Activated naive CD4-positive, alpha-beta T cell treated with anti-CD3 and anti-CD28 coated beads, Interleukin-2, amount 50 U/mL, for 16 hours (primary cell): Measurements from ENCODE around the gene KBTBD2.
"Not testable (repeated sequence)": the region's sequence is repeated elsewhere in the genome, so short reads cannot be mapped to it uniquely, and the experiment has no call there.

ENCODE experiments used
- DNase-seq: peaks from one replicate; pipeline ENCODE4 v3.0.0-alpha.2; 2020

The KBTBD2 gene

DNA sequence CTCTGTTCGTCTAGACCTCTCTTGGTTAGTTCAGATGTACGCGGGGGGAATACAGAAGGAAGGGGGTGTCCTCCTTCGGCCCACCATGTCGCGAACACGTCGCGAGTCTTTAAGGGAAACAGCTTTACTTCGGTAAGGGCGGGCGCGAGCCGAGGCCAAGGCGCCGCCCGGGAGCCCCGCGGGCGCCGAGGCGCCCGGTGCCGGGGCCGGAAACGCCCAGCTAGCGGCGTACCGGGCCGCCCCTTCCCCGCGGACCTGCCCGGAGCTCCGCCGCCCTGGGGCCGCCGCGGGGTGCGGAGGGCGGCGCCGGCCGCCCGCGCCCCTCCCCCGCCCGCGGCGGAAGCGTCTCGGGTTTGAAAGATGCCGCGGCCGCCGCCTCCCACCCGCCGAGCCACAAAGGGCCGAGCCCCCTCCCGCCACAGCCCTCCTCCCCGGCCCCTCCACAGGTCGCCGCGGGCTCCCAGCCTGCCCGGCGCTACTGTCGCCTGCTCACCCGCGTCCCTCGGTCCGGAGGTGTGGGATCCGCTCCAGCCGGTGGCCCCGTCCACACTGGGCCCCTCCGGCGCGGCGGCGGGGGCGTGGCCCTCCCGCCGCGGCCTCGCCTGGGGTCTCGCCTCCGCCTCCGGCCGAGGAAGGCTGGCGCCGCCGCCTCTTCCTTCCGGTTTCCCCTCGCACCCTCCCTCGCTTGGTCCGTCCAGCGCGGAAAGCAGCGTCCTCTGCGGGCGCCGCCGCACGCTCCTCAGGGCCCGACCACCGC lies at the start of gene KBTBD2:
KBTBD2 (minus strand) TSS at position 718 of the 757 bp plus-strand sequence. CDS start 12,156 bp downstream, outside the sequence.
- DNase-seq = peak; percentile 53

DNA sequence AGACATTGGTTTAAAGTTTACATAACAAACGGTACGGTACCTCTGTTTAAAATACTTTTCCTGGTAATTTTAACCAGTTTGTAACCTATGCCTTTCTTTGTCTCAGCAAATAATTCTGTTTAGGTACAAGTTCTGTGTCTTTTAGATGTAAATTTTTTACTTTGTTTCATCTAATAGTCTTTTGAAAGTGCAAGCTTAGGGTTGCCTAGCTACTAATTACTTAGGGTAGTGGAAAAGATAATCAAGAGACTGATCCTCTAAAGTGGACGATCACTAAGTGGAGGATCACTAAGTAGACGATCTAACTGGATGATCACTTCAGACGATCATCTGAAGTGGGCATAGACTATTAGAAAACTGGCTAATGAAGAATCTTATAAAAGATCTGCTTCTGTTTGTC lies 49.6 kb upstream of the KBTBD2 start:
- no peak for DNase-seq

DNA sequence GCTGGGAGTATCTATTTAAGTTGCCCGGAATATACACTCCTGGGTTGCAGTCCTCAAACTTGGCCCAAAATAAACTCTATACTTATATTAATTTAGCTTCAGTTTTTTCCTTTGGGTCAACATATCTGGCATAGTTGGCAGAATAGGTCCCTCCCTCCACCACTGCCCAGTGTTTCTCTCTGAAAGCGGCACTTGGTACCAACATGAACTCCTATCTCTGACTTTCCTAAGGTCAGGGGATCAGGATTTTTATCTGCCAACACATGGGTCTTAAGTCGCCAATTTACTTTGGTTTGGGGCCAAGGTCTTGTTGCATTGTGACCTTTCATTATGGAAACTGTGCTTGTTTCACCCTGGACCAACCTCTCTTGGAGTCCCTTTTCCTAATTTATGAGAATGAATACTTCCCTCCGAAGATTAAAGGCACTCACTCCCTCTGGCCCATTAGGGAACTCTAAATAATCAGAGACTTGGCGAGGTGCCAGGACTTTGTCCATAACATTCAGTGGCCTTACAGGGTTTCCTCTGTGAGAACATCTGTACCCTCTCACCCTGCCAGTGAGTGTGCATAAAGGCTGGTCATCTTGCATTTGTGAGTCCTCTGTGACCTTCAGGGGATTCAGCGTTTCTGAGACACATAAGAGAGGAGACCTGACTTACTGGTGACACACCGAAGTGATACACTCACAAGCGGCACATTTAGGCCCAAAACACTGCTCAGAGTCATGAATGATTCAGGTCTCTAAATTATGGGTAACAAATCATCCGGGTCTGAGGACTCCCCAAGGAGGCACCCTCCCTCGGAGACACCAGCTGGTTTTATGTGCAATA lies 46.0 kb upstream of the KBTBD2 start:
- DNase-seq = no peak

DNA sequence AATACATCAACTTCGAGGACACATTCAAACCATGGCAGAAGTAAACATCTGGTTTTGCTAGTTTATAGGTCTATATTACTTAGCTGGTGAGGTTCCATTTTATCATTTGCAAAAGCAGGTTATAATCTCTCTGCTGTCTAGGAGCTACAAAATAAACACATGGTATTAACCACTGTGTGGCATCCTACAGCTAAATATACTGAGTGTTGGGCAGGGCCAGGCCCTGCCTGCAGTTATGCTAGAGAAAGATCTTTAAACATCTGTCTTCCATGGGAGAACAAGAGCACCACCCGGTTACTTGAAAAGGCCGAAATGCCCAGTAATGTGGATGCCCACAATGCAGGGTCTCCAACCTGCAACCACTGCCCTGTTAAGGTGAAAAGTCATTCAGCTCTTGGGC lies 45.1 kb upstream of the KBTBD2 start:
- DNase-seq = no peak

- DNase-seq = no peak
Observed at GRCh38 chr7:32935558-32935957, 44.0 kb upstream of the KBTBD2 start.

- DNase-seq = no peak
Observed at GRCh38 chr7:32930378-32930777, 38.8 kb upstream of the KBTBD2 start.

- no peak for DNase-seq
Observed at GRCh38 chr7:32929430-32930143, 38.0 kb upstream of the KBTBD2 start.

DNA sequence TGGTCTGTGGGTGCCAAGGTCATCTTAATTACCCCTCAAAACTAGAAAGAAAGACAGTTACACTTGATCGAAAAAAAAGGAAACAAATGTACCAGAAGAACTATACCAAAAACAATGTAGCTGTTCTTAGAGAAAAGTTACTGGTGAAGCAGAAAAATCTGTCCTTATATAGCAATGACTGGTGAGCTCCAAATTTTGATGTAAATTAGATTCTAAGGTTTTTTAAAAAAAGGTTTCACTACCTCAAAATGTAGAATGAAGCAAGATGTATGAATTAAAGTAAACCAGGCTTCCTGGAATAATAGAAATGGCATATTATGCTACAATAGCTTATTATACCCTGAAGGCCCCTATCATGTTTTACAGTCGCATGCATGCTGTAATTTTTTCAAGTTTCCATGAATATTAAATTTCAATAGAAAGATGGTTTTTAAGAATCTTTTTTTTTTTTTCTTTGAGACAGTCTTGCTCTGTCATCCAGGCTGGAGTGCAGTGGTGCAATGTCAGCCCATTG lies 37.3 kb upstream of the KBTBD2 start:
- DNase-seq = no peak

GRCh38 chr7:32921896-32922295 lies 30.3 kb upstream of the KBTBD2 start:
- no peak for DNase-seq

- not testable (repeated sequence) for DNase-seq
Observed at GRCh38 chr7:32916994-32917393, 25.4 kb upstream of the KBTBD2 start.

DNA sequence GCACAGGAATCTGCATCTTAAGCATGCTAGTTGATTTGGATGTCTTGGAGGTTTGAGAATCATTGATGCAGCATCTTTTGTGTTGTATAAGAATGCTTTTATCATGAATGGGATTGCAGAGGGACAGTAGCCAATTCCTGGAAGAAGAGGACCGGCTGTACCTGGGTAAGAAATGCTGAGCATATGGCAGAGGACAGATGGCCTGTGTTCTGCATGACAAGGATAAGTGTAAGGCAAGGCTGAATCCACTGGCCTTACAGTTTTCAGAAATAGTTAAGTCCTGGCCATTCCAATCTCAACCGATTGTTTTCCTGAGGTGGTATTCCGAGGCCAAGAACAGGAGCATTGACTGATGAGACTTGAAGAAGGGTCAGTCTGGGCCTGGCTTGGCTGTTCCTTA lies 24.4 kb upstream of the KBTBD2 start:
- DNase-seq = no peak

GRCh38 chr7:32915041-32915536 lies 23.5 kb upstream of the KBTBD2 start:
- DNase-seq = no peak

DNA sequence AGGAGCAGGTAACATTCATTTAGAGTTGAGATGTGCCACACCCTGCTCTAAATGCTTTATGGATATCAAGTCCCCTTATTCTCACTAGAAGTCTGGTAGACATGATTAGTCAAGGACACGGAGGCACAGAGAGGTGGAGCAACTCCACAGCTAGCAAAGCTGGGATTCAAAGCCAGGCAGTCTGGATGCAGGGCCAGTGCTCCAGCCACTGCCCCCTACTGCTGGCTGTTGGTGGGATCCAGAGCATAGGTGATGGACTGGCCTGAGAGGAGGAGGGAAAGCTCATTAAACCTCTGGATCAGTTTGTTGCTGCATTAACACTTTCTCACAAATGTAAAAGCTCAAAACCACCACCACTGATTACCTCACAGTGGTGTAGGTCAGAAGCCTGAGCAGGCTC lies 22.6 kb upstream of the KBTBD2 start:
- no peak for DNase-seq

- DNase-seq = no peak
Observed at GRCh38 chr7:32910195-32910594, 18.6 kb upstream of the KBTBD2 start.

DNA sequence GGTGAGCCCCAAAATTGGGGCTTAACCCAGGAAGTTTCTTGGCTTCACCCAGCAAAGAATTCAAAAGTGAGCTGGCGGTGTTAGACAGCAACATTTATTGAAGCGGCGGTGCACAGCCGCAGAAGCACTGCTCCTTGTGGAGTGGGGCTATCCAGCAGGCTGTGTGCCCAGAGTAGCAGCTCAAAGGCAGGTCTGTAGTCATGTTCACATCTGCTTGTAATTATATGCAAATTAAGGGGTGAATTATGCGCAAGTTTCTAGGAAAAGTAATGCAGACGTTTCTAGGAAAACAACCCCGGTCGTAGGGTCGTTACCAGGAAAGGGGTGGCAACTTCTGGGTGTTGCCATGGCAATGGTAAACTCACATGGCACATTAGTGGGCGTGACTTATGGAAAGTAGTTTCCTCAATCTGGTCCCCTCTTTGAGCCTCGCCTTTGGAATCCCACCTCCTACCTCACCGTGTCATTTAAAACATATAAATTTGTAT lies 13.7 kb upstream of the KBTBD2 start:
- peak; percentile 63 for DNase-seq

DNA sequence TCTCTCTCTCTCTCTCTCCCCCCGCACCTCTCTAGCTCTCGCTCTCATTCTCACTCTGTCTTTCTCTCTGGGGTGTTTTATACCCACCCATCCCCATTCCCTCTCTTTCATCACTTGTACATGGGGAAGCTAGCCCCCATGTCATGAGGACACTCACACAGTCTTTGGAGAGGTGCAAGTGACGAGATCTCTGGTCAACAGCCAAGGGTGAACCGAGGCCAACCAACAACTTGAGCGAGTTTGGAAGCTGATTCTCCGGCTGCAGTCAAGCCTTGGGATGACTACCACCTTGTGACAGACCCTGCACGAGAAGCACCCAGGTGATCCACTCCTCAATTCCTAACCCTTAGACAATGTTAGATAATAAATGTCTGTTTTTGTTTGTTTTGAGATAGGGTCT lies 10.1 kb upstream of the KBTBD2 start:
- DNase-seq = no peak

DNA sequence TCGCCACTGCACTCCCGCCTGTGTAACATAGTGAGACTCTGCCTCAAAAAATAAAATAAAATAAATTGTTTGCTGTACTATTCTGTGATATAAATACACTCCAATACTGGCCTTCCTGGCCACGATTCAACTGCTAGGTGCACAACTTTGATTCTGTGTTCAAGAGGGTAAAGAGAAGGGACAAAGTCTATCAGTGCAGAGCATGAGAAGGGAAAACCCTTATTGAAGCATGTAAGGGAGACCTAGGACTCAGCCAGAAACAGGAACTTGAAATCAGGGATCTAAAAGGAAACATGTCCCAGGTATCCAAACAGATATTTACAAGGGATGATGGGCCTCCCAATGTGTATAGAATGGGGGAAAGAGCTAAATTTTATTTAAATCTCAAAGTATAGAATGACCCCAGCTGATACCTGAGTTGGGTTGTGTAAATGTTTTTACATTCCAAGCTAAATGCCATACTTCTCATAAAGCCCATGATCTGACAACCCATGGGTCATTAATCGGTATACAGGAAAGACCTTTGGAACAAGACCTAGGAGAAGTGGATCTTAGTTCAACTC lies 9.0 kb upstream of the KBTBD2 start:
- no peak for DNase-seq

- DNase-seq = not testable (repeated sequence)
Observed at GRCh38 chr7:32897376-32897775, 5.8 kb upstream of the KBTBD2 start.

GRCh38 chr7:32896564-32897347 lies 5.2 kb upstream of the KBTBD2 start:
- no peak for DNase-seq

GRCh38 chr7:32894171-32894570 lies 2.6 kb upstream of the KBTBD2 start:
- no peak for DNase-seq

GRCh38 chr7:32893722-32894121 lies 2.2 kb upstream of the KBTBD2 start:
- DNase-seq = no peak

DNA sequence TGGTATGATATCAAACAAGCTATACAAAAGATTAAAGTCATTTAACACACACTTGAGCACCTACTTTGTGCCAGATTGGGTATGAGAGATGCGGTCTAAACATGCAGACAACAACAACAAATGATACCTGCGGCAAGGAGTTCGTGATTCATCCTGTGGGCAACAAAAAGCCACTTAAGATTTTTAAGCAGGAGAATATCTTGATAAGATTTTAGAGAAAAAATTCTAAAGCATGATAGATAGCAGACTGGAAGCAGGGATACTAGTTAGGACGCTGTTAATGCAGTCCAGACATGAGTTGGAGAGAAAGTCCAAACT lies 1.6 kb upstream of the KBTBD2 start:
- DNase-seq = no peak
